GM12892 (cell line): Measurements from ENCODE around the gene HMGB1.

Experiments
- POLR2A ChIP-seq: IDR thresholded peaks from 2 replicates; pipeline ENCODE4 v1.6.1; 2011; ENCODE audit warnings: low read depth, low read length, control low read depth
- POLR2AphosphoS5 ChIP-seq: IDR thresholded peaks from 2 replicates; pipeline ENCODE4 v1.6.1; 2011; ENCODE audit warnings: low read depth, low read length, control low read depth

DNA sequence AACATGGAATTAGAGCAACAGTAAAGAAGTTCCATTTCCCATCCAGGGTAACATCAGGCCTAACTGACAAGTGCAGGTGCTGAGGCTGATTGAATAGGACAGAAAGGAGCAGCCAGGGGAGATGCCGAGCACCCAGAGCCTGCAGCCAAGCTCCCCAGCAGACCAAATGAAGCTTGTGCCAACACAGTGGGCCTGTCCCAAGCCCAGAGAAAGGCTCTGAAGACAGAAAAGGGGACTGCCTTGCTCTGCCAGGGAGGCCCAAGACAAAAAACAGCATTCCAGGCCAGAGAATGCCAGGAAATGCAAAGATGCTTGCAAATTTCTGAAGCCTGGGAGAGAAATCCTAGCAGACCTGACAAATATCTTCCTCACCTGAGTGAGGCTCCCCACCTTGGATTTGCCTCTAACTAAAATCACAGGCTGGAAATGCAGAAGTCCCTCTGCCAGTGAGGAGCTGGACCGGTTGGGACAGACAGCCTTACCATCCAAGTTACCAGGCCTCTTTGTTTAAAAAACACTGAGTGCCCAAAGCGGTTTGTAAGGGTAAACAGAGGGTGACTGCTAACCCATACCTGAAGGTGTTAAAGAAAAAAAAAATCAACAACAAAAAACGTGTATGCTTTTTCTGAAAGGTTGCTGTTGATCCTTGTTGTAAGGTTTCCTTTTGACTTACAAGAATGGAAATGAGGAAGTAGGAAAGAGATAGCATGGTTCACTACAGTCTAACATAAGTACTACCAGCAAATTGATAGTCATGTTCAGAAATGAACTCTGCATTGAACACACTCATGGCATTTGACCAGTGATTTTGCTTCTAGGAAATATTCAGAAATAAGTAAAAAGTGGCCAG, 11.8 kb upstream of the HMGB1 start:
- TF ChIP-seq POLR2A (no peak), POLR2AphosphoS5 (no peak)
